ENCODE measurements around the gene FAM53A. TPM values are rescaled to one million over a fixed set of nuclear protein-coding genes. Genes with fewer than 3 reads are reported as not detected.

FAM53A gene
- polyA plus RNA-seq, 2 of the 4 experiments (the other 2 are of a cell fraction): 0.87 to 1.2 TPM

DNA sequence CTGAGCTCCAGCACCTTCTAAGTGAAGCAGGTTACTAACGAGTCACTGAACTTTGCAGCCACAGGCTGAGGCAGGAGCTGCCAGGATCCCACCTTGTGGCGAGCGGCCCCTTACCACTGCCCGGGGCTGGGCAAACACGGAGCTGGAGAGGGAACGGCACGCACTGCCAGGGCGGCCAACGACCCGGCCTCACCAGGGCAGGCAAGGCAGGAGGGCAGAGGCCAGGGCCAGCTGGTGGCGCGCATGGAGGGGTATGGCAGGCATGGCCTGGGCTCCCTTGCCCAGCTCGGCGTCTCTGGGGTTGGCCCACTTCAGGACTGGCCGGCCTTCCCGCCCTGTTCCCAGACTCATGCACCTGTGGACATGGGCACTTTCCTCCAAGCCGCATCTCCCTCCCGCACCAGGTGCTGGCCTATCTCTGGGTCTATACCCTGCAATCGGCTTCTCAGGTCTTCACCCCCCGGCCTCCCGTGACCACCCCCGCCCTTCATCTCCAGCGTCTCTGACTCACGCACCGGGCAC, 64.9 kb downstream of the FAM53A start:
- ChIA-PET CTCF (interaction anchor here (2.4 kb wide), 1 partner anchor 10 kb away, joined by 12 read pairs; no protein-coding TSS in a partner anchor), POLR2A (no interaction called here)
- ATAC-seq: no peak
- TF ChIP-seq SREBF2 (IDR thresholded peaks at IDR 0.05) (no peak), EP300 (IDR thresholded peaks at IDR 0.05) (no peak), CHD4 (IDR thresholded peaks at IDR 0.05; ENCODE audit: borderline replicate concordance) (no peak), CHD2 (IDR thresholded peaks at IDR 0.05; ENCODE audit: low read length, partially characterized antibody) (no peak), FOXS1 (CRISPR knock-in tag; IDR thresholded peaks at IDR 0.05) (no peak), ZFP36 (IDR thresholded peaks at IDR 0.05; ENCODE audit: borderline replicate concordance, partially characterized antibody) (no peak), FOSL2 (IDR thresholded peaks at IDR 0.05) (no peak), FOSL2 (CRISPR knock-in tag; IDR thresholded peaks at IDR 0.05) (no peak)
- TF ChIP-seq, protein P1, sequence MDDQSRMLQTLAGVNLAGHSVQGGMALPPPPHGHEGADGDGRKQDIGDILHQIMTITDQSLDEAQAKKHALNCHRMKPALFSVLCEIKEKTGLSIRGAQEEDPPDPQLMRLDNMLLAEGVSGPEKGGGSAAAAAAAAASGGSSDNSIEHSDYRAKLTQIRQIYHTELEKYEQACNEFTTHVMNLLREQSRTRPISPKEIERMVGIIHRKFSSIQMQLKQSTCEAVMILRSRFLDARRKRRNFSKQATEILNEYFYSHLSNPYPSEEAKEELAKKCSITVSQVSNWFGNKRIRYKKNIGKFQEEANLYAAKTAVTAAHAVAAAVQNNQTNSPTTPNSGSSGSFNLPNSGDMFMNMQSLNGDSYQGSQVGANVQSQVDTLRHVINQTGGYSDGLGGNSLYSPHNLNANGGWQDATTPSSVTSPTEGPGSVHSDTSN (IDR thresholded peaks at IDR 0.05): no peak
- H3K4me1 ChIP-seq: no peaks in the 10 kb centered on the region
- WGBS (ENCODE audit: missing lambda C conversion rate): 60% methylated on average over 10 of the region's 25 CpGs
- no peaks in the 10 kb centered on the region for H3K9me3 ChIP-seq
- H3K27ac ChIP-seq: no peak overlapping the region
- no peak overlapping the region for H3K4me3 ChIP-seq
- DNase-seq (ENCODE audit: low read depth in 1 of 2, low spot score in 1 of 2): no peak
- FAIRE-seq: no peak
- H3K4me2 ChIP-seq: no peak overlapping the region

DNA sequence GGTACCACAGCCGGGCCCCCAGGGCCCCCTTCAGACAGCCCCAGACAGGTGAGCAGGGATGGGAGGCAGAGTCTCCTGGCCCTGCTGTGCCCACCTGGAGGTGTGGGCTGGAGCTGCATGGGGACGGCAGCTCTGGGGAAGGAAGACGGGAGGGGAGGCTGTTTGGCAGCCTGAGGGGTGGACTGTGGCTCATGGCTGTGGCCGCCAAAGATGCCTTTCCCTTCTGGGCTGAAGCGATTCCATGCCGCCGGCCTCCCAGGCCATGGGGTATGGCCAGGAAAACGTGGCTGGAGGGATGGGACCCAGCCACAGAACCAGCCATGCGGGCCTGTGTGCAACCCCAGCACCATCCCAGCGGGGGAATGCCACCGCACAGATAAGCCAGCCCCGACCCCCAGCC, 65.7 kb downstream of the FAM53A start:
- no peaks in the 10 kb centered on the region for H3K4me1 ChIP-seq

More for the DNA sequence above, 65.7 kb downstream of the FAM53A start:
- FAIRE-seq (no peak), ATAC-seq (no peak), DNase-seq (ENCODE audit: low read depth in 1 of 2, low spot score in 1 of 2) (no peak)
- no peak overlapping the region for H3K4me3 ChIP-seq
- 86% methylated on average over 8 of the region's 12 CpGs for WGBS (ENCODE audit: missing lambda C conversion rate)
- no peak overlapping the region for H3K27ac ChIP-seq
- TF ChIP-seq HDAC2 (IDR thresholded peaks at IDR 0.05) (no peak), EHMT2 (IDR thresholded peaks at IDR 0.05; ENCODE audit: low read depth) (no peak), FOSB (CRISPR knock-in tag; IDR thresholded peaks at IDR 0.05) (no peak), HOXA7 (CRISPR knock-in tag; IDR thresholded peaks at IDR 0.05) (no peak), SMC3 (IDR thresholded peaks at IDR 0.05) (no peak), KDM1A (IDR thresholded peaks at IDR 0.05; ENCODE audit: low read depth) (no peak), RAD21 (conservative IDR thresholded peaks at IDR 0.05 in 1 of 2, IDR thresholded peaks at IDR 0.05 in 1 of 2) (no peak), NPAS2 (CRISPR knock-in tag; IDR thresholded peaks at IDR 0.05; ENCODE audit: borderline replicate concordance) (no peak), ZFP36 (IDR thresholded peaks at IDR 0.05; ENCODE audit: borderline replicate concordance, partially characterized antibody) (no peak), TP53 (CRISPR knock-in tag; IDR thresholded peaks at IDR 0.05) (no peak)
- TF ChIP-seq, protein P2, sequence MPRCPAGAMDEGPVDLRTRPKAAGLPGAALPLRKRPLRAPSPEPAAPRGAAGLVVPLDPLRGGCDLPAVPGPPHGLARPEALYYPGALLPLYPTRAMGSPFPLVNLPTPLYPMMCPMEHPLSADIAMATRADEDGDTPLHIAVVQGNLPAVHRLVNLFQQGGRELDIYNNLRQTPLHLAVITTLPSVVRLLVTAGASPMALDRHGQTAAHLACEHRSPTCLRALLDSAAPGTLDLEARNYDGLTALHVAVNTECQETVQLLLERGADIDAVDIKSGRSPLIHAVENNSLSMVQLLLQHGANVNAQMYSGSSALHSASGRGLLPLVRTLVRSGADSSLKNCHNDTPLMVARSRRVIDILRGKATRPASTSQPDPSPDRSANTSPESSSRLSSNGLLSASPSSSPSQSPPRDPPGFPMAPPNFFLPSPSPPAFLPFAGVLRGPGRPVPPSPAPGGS (IDR thresholded peaks at IDR 0.05): no peak
- TF ChIP-seq, protein P3, sequence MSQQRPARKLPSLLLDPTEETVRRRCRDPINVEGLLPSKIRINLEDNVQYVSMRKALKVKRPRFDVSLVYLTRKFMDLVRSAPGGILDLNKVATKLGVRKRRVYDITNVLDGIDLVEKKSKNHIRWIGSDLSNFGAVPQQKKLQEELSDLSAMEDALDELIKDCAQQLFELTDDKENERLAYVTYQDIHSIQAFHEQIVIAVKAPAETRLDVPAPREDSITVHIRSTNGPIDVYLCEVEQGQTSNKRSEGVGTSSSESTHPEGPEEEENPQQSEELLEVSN (IDR thresholded peaks at IDR 0.05; ENCODE audit: borderline replicate concordance, low read depth): no peak
- TF ChIP-seq, protein P4, sequence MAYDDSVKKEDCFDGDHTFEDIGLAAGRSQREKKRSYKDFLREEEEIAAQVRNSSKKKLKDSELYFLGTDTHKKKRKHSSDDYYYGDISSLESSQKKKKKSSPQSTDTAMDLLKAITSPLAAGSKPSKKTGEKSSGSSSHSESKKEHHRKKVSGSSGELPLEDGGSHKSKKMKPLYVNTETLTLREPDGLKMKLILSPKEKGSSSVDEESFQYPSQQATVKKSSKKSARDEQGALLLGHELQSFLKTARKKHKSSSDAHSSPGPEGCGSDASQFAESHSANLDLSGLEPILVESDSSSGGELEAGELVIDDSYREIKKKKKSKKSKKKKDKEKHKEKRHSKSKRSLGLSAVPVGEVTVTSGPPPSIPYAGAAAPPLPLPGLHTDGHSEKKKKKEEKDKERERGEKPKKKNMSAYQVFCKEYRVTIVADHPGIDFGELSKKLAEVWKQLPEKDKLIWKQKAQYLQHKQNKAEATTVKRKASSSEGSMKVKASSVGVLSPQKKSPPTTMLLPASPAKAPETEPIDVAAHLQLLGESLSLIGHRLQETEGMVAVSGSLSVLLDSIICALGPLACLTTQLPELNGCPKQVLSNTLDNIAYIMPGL (CRISPR knock-in tag; IDR thresholded peaks at IDR 0.05; ENCODE audit: borderline replicate concordance): no peak
- TF ChIP-seq, protein P1 (IDR thresholded peaks at IDR 0.05): no peak
- CTCF ChIA-PET: interaction anchor here (2.4 kb wide), 1 partner anchor 11 kb away, joined by 12 read pairs; no protein-coding TSS in a partner anchor
- H3K4me2 ChIP-seq: no peak overlapping the region
- POLR2A ChIA-PET: no interaction called here
- no peaks in the 10 kb centered on the region for H3K9me3 ChIP-seq

Measured in A549 (cell line).